HG03442 (cell line): ENCODE data around the gene FUT6.

Experiments used
- ATAC-seq: cut with Tn5 transposase; IDR thresholded peaks from one replicate; pipeline ENCODE4 v1.9.1; 2021; ENCODE audit warnings: mild to moderate bottlenecking, moderate library complexity; ENCODE audit not compliant: unreplicated experiment

FUT6 gene

GRCh38 chr19:5806905-5807304, 32.6 kb downstream of the FUT6 start:
- ATAC-seq: no peak

GRCh38 chr19:5806133-5806489, 33.4 kb downstream of the FUT6 start:
- no peak for ATAC-seq

- no peak for ATAC-seq
Observed at GRCh38 chr19:5805462-5806132, 33.9 kb downstream of the FUT6 start.

- no peak for ATAC-seq
Observed at GRCh38 chr19:5804516-5805461, 34.7 kb downstream of the FUT6 start, which contains the start of gene NRTN. Gene NRTN, plus strand, starts transcription at chr19:5805067. Its CDS starts 19,099 bp downstream, at chr19:5824166.

- peak; percentile 65 for ATAC-seq
Observed at GRCh38 chr19:5803752-5804515, 35.6 kb downstream of the FUT6 start.

- no peak for ATAC-seq
Observed at GRCh38 chr19:5803441-5803751, 36.1 kb downstream of the FUT6 start.

GRCh38 chr19:5801796-5802619, 37.5 kb downstream of the FUT6 start:
- no peak for ATAC-seq

- no peak for ATAC-seq
Observed at GRCh38 chr19:5800361-5801270, 38.9 kb downstream of the FUT6 start.

- ATAC-seq: no peak
Observed at GRCh38 chr19:5799247-5800241, 40.0 kb downstream of the FUT6 start.

GRCh38 chr19:5798244-5798643, 41.3 kb downstream of the FUT6 start:
- ATAC-seq: no peak

GRCh38 chr19:5795382-5795919, 44.1 kb downstream of the FUT6 start:
- ATAC-seq: no peak

GRCh38 chr19:5793188-5793587, 46.3 kb downstream of the FUT6 start:
- ATAC-seq: no peak

GRCh38 chr19:5792224-5792623, 47.3 kb downstream of the FUT6 start:
- no peak for ATAC-seq

GRCh38 chr19:5790559-5791520, 48.7 kb downstream of the FUT6 start, which contains the start of gene DUS3L:
Gene DUS3L, minus strand, starts transcription at chr19:5791163. Its CDS starts 22 bp downstream, at chr19:5791141.
- ATAC-seq: peak; percentile 85

- no peak for ATAC-seq
Observed at GRCh38 chr19:5789886-5790558, 49.5 kb downstream of the FUT6 start.

GRCh38 chr19:5789351-5789761, 50.1 kb downstream of the FUT6 start:
- no peak for ATAC-seq
